ENCODE data around the gene APOBEC4.
A peak's percentile ranks its signal among the peaks of the same experiment; 100 is the strongest.

The APOBEC4 gene

GRCh38 chr1:183598386-183598785, 54.7 kb downstream of the APOBEC4 start:
- DNase-seq, result peak; percentile 21

- DNase-seq, result no peak
Observed at GRCh38 chr1:183597656-183598347, 55.3 kb downstream of the APOBEC4 start.

GRCh38 chr1:183596500-183596899, 56.6 kb downstream of the APOBEC4 start:
- DNase-seq, result no peak
